Endothelial cell (in vitro differentiated cells): ENCODE results near the gene NLGN1. TPM values are rescaled to one million over a fixed set of nuclear protein-coding genes. Genes with fewer than 3 reads are reported as not detected.
A peak's percentile ranks its signal among the peaks of the same experiment; 100 is the strongest.
"Not testable (repeated sequence)": the region's sequence is repeated elsewhere in the genome, so short reads cannot be mapped to it uniquely, and the experiment has no call there.

Source experiments
- DNase-seq: peaks from one replicate; pipeline ENCODE4 v3.0.0; 2021; ENCODE audit warnings: low spot score
- H3K27ac Mint-ChIP-seq: one replicate; pipeline ENCODE4 v1.8.0; 2021; ENCODE audit warnings: mixed read lengths, inconsistent platforms; ENCODE audit not compliant: unreplicated experiment
- H3K27me3 Mint-ChIP-seq: one replicate; pipeline ENCODE4 v1.8.0; 2021; ENCODE audit warnings: mild to moderate bottlenecking, moderate library complexity, mixed read lengths, inconsistent platforms; ENCODE audit not compliant: unreplicated experiment
- H3K36me3 Mint-ChIP-seq: one replicate; pipeline ENCODE4 v1.8.0; 2021; ENCODE audit warnings: mild to moderate bottlenecking, low read depth, mixed read lengths, inconsistent platforms; ENCODE audit not compliant: unreplicated experiment
- H3K4me1 Mint-ChIP-seq: one replicate; pipeline ENCODE4 v1.8.0; 2021; ENCODE audit warnings: mild to moderate bottlenecking, mixed read lengths, inconsistent platforms; ENCODE audit not compliant: unreplicated experiment
- H3K4me3 Mint-ChIP-seq: one replicate; pipeline ENCODE4 v1.8.0; 2021; ENCODE audit warnings: mild to moderate bottlenecking, mixed read lengths, inconsistent platforms; ENCODE audit not compliant: unreplicated experiment
- H3K9me3 Mint-ChIP-seq: one replicate; pipeline ENCODE4 v1.8.0; 2021; ENCODE audit warnings: mixed read lengths, inconsistent platforms; ENCODE audit not compliant: unreplicated experiment
- CTCF ChIP-seq: fragments of 200-600 bp; sonication (generic); IDR thresholded peaks from one replicate; pipeline ENCODE4 v1.5.0; 2021; ENCODE audit warnings: antibody characterized with exemption; ENCODE audit not compliant: unreplicated experiment
- total RNA-seq: library from RNA; stranded (reverse); fragmentation: NEBNext Ultra II Directional; extraction: Animal tissue kit (Norgen Biotek cat#: 25700); gene quantifications from one replicate; pipeline ENCODE4 v1.2.1, GENCODE V29; 2021; ENCODE audit not compliant: unreplicated experiment

Gene NLGN1
- total RNA-seq, 1 donor from 2014 or later = 27.6 TPM

GRCh38 chr3:173529062-173529711 lies 131.6 kb downstream of the NLGN1 start:
- Mint-ChIP-seq H3K27ac (no peak overlapping the region), H3K9me3 (no peaks in the 10 kb centered on the region), H3K4me1 (no peaks in the 10 kb centered on the region), H3K4me3 (no peak overlapping the region), H3K27me3 (no peaks in the 10 kb centered on the region), H3K36me3 (no peaks in the 10 kb centered on the region)
- peak; percentile 68 for TF ChIP-seq CTCF
- peak; percentile 18 for DNase-seq

- DNase-seq = no peak
- no peak for TF ChIP-seq CTCF
- Mint-ChIP-seq H3K27ac (no peak overlapping the region), H3K36me3 (no peaks in the 10 kb centered on the region), H3K4me1 (no peaks in the 10 kb centered on the region), H3K9me3 (no peaks in the 10 kb centered on the region), H3K4me3 (no peak overlapping the region), H3K27me3 (no peaks in the 10 kb centered on the region)
Measured at GRCh38 chr3:173531602-173532001, 134.1 kb downstream of the NLGN1 start.

GRCh38 chr3:173538410-173538809 lies 140.9 kb downstream of the NLGN1 start:
- DNase-seq = no peak
- H3K27ac Mint-ChIP-seq = no peak overlapping the region
- H3K36me3 Mint-ChIP-seq = no peaks in the 10 kb centered on the region
- no peaks in the 10 kb centered on the region for H3K9me3 Mint-ChIP-seq
- no peaks in the 10 kb centered on the region for H3K27me3 Mint-ChIP-seq
- no peaks in the 10 kb centered on the region for H3K4me1 Mint-ChIP-seq
- TF ChIP-seq CTCF = peak; percentile 48
- no peak overlapping the region for H3K4me3 Mint-ChIP-seq

- H3K9me3 Mint-ChIP-seq, DNase-seq, H3K36me3 Mint-ChIP-seq, H3K4me3 Mint-ChIP-seq, H3K27ac Mint-ChIP-seq, H3K4me1 Mint-ChIP-seq, H3K27me3 Mint-ChIP-seq: not testable (repeated sequence)
Measured at GRCh38 chr3:173545590-173545989, 148.0 kb downstream of the NLGN1 start.

- H3K4me1 Mint-ChIP-seq = no peaks in the 10 kb centered on the region
- TF ChIP-seq CTCF = no peak
- no peak for DNase-seq
- H3K27ac Mint-ChIP-seq = no peak overlapping the region
- H3K4me3 Mint-ChIP-seq = no peak overlapping the region
- no peaks in the 10 kb centered on the region for H3K9me3 Mint-ChIP-seq
- no peaks in the 10 kb centered on the region for H3K36me3 Mint-ChIP-seq
- H3K27me3 Mint-ChIP-seq = no peaks in the 10 kb centered on the region
Measured at GRCh38 chr3:173547070-173547469, 149.5 kb downstream of the NLGN1 start.
